ENCODE results near the gene ANKS1B.

ANKS1B gene

GRCh38 chr12:98788396-98788795, 1196.3 kb downstream of the ANKS1B start:
- in situ Hi-C loops (cut with MboI; ENCODE audit: low sequenced_read_pairs, unreplicated experiment): no loop called here

DNA sequence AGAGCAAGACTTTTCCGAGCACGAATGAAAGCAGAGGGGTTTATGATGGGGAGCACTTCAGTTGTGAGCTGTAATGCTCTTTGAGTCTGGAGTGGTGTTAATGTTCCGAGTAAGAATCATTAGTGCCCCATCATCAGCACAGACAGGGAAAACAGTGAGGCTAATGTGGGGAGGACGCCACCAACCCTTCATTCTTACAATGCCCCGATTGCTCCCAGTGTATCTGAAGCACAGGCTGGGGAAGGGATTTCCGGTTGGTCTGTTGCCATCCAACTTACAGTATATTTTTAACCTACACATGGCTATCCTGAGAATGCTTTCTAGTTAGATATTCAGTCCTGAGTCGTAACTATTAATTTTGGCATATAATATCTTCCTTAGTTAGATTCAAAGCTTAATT, 1198.1 kb downstream of the ANKS1B start:
- in situ Hi-C loops (cut with MboI; ENCODE audit: low sequenced_read_pairs, unreplicated experiment): no loop called here
- no peak for DNase-seq (ENCODE audit: low spot score)
- TF ChIP-seq CTCF (IDR thresholded peaks at IDR 0.05; ENCODE audit: borderline replicate concordance, control extremely low read depth, extremely low read depth, insufficient read depth, missing control alignments): no peak

More at GRCh38 chr12:98788396-98788795, 1196.3 kb downstream of the ANKS1B start:
- TF ChIP-seq CTCF (IDR thresholded peaks at IDR 0.05; ENCODE audit: borderline replicate concordance, control extremely low read depth, extremely low read depth, insufficient read depth, missing control alignments): no peak
- no peak for DNase-seq (ENCODE audit: low spot score)

DNA sequence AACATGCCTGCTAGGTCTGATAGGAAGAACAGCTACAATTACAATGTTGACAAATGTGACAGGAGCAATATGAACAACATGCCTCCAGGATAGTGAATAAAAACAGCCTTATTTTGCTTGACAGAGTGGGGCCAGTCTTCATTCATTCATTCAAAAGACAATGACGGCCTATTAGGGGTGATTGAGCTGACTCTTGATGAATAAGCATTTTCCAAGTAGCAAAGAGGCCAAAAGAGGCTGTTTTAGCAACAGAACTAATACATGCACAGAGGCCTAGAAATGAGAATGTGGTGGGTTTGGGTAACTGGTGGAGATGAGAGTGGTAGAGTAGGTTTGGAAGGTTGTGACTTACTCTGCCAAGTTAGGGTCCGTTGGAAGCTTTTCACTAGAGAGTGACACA, 1201.3 kb downstream of the ANKS1B start:
- no peak for DNase-seq (ENCODE audit: low spot score)
- no peak for TF ChIP-seq CTCF (IDR thresholded peaks at IDR 0.05; ENCODE audit: borderline replicate concordance, control extremely low read depth, extremely low read depth, insufficient read depth, missing control alignments)
- in situ Hi-C loops (cut with MboI; ENCODE audit: low sequenced_read_pairs, unreplicated experiment): no loop called here

DNA sequence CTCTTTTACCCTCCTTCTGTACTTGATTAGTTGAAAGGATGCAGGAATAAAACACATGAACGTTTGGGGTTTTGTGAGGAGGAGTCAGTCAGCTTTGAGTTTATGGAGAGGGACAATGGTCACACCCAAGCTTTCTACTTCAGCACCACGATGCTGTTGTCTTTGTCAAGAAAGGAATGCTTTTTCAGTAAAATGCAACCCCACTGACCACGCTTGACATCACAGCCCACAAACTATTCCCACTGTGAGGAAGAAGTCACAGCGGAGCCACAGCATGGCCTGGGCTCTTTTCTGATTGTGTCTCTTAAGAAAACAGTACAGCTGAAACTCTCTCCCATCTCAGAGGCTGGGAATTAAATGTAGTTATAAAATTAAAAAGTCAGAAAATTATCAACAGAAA, 1204.5 kb downstream of the ANKS1B start:
- no peak for TF ChIP-seq CTCF (IDR thresholded peaks at IDR 0.05; ENCODE audit: borderline replicate concordance, control extremely low read depth, extremely low read depth, insufficient read depth, missing control alignments)
- in situ Hi-C loops (cut with MboI; ENCODE audit: low sequenced_read_pairs, unreplicated experiment): no loop called here
- DNase-seq (ENCODE audit: low spot score): no peak

- in situ Hi-C loops (cut with MboI; ENCODE audit: low sequenced_read_pairs, unreplicated experiment): no loop called here
- no peak for DNase-seq (ENCODE audit: low spot score)
- TF ChIP-seq CTCF (IDR thresholded peaks at IDR 0.05; ENCODE audit: borderline replicate concordance, control extremely low read depth, extremely low read depth, insufficient read depth, missing control alignments): no peak
Observed at GRCh38 chr12:98772818-98773217, 1211.9 kb downstream of the ANKS1B start.

DNA sequence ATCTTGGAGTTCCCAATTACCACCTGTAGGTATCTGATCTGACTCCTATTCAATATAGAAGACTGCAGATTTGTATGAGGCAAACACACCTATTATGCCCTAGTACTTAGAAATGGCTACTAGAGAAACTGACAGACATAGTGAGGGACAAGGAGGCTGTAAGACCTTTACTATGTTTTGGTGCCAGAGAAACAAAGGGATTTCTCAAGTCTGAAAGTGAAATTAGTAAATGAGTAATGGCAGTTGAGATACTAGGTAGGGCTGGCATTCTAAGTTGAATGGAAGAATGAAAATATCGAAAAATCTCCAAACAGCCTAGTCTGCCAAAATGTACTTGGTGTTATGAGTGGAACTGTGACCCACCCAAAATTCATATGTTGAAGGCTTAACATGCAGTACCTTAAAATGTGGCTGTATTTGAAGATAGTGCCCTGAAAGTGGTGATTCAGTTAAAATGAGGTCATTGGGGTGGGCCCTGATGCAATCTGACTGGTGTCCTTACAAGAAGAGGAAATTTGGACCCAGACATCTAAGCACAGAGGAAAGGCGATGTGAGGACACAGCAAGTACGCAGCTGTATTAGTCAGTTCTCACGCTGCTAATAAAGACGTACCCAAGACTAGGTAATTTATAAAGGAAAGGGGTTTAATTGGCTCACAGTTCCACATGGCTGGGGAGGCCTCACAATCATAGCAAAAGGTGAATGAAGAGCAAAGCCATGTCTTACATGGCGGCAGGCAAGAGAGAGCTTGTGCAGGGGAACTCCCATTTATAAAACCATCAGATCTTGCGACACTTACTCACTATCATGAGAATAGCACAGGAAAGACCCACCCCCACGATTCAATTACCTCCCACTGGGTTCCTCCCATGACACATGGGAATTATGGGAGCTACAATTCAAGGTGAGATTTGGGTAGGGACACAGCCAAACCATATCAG, 1212.7 kb downstream of the ANKS1B start:
- DNase-seq (ENCODE audit: low spot score): no peak
- no peak for TF ChIP-seq CTCF (IDR thresholded peaks at IDR 0.05; ENCODE audit: borderline replicate concordance, control extremely low read depth, extremely low read depth, insufficient read depth, missing control alignments)
- in situ Hi-C loops (cut with MboI; ENCODE audit: low sequenced_read_pairs, unreplicated experiment): no loop called here

Data from GM13976 (cell line).